Coronary artery (tissue), 2 donors: ENCODE measurements around the gene SYT5.
A peak's percentile ranks its signal among the peaks of the same experiment; 100 is the strongest.

ENCODE experiments used
- DNase-seq: peaks from one replicate; pipeline ENCODE4 v3.0.0-alpha.2; 2017; ENCODE audit warnings: low spot score
- H3K27ac ChIP-seq, 2 donors: fragments of 200-600 bp; sonication (generic); one replicate each; pipeline ENCODE4 v1.5.1; 2016 to 2019
- H3K4me3 ChIP-seq: fragments of 200-600 bp; sonication (generic); 2 replicates; pipeline ENCODE4 v1.5.1; 2016; ENCODE audit warnings: mild to moderate bottlenecking, moderate library complexity
- TF ChIP-seq, protein P1 (sequence below): fragments of 200-600 bp; sonication (generic); IDR thresholded peaks from one replicate; pipeline ENCODE4 v1.5.1; 2019; ENCODE audit warnings: antibody characterized with exemption

The SYT5 gene

DNA sequence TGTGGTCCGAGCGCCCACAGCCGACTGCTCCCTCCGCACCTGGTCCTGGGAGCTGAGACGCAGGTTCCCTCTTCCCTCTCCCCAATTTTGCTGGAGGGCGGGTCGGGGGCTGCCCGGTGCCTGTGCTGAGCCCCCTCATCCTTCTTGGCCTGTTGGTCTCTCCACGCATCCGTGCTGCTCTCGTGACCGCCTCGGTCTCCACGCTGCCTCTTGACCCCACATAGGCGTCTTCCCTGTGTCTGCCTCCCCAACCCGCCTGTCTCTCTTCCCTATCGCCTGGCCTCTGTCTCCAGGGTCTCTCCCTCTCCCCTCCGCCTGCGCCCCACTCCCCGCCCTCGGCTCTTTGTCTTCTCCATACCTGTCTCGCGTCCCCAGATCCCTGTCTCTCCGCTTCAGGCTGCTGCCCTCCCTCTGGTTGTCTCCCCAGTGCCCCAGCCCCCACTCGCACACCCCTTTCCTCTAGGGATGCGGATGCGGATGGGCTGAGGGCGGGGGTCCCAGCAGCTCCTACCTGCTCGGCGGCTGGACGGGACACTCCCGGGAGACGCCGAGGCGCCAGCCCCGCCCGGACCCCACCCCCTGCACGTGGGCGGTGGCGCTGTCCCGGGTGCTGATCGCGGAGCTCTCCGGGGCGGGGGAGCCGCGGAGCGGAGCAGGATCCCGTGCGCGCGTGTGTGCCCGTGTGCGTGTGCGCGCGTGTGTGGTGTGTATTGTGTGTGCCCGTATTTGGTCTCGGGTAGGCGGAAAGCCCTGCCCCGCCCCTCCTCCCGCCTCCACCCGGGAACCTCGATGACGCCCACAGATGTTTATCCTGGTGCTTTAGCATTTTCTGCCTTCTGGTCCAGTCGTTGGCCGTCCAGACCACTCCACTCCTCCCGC lies at the start of gene SYT5:
SYT5 (minus strand) TSS at position 684 of the 879 bp plus-strand sequence. CDS start 1,248 bp downstream, outside the sequence.
- TF ChIP-seq, protein P1, sequence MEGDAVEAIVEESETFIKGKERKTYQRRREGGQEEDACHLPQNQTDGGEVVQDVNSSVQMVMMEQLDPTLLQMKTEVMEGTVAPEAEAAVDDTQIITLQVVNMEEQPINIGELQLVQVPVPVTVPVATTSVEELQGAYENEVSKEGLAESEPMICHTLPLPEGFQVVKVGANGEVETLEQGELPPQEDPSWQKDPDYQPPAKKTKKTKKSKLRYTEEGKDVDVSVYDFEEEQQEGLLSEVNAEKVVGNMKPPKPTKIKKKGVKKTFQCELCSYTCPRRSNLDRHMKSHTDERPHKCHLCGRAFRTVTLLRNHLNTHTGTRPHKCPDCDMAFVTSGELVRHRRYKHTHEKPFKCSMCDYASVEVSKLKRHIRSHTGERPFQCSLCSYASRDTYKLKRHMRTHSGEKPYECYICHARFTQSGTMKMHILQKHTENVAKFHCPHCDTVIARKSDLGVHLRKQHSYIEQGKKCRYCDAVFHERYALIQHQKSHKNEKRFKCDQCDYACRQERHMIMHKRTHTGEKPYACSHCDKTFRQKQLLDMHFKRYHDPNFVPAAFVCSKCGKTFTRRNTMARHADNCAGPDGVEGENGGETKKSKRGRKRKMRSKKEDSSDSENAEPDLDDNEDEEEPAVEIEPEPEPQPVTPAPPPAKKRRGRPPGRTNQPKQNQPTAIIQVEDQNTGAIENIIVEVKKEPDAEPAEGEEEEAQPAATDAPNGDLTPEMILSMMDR = no peak
- no peak for DNase-seq
- Histone ChIP-seq H3K27ac (no peak within 1 kb of the TSS), H3K4me3 (peak within 1 kb of the TSS; percentile 59)

- TF ChIP-seq, protein P1 = no peak
- DNase-seq = no peak
- H3K27ac ChIP-seq = no peak overlapping the region
- no peak overlapping the region for H3K4me3 ChIP-seq
Observed at GRCh38 chr19:55229789-55230182, 49.7 kb upstream of the SYT5 start.

DNA sequence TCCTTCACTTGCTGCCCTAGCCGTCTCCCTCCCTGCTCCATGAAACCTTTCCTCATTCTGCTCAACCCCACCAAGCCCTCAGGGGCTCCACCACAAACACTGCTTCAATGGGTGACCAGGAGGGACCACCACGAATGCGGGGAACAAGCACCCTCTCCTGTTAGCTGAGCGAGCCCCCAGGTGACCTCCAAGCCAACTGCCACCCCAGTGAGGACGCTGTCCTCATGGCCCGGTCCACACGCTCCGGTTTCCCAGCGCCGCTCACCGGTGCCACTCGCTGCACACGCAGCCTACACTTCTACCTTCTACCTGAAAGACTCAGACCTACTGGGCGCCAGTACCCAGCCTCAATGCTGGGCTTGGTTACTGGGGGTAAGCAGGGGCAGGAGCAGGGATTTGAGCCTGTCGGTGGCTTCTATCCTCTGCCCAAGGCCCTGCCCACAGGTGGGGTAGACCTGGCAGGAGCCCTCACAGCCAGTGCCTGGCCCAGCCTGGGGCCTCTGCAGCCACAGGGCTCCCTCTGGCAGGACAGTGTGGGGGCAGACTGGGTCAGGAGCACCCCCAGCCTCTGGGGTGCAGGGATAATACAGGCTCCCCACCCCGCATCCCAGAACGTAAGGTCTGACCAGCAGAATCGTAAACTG lies 49.2 kb upstream of the SYT5 start:
- DNase-seq = no peak
- TF ChIP-seq, protein P1 = no peak
- Histone ChIP-seq H3K4me3 (no peak overlapping the region), H3K27ac (no peak overlapping the region)

- H3K4me3 ChIP-seq = no peak within 1 kb of the TSS
- no peak within 1 kb of the TSS for H3K27ac ChIP-seq
- TF ChIP-seq, protein P1 = no peak
- DNase-seq = no peak
Observed at GRCh38 chr19:55228403-55229031, 48.4 kb upstream of the SYT5 start, which contains the start of gene TMEM86B. TSS of gene TMEM86B (minus strand) at chr19:55228763. CDS start at chr19:55228741, 22 bp downstream.

- Histone ChIP-seq H3K27ac (no peak overlapping the region), H3K4me3 (no peak overlapping the region)
- TF ChIP-seq, protein P1 = no peak
- DNase-seq = no peak
Observed at GRCh38 chr19:55228015-55228391, 47.9 kb upstream of the SYT5 start.

DNA sequence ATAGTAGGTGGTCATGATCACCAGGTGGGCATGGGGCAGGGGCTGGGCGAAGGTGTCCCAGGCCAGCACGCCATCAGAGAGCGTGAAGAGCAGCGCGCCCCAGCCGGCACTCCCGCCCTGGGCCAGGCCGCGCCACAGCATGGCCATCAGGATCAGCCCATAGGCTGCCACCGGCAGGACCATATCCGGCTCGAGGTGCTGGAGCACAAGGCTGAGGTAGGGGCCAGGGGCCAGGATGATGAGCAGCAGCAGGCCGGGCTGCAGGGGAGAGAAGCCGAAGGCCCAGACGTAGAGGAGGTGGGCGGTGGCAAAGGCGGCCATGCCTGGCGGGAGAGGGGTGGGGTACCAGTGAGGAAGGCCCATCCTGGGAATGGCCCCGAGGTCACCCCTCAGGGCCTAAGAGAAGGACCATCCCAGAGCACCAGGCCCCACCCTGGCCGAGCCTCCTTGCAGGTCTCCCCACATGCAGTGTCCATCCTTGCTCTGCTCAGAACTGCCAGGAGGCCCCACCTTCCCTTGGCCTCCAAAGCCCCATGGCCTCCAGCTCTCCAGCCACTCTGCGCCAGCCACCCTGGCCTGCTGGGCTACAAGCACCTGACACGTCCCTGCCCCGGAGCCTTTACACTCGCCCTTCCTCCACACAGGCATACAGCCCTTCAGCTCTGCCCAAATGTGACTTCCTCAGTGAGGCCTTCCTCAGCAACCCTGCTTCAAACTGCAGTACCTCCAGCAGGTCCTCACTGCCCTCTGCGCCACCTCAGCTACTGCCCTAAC lies 47.3 kb upstream of the SYT5 start:
- TF ChIP-seq, protein P1 = no peak
- no peak for DNase-seq
- Histone ChIP-seq H3K4me3 (no peak overlapping the region), H3K27ac (no peak overlapping the region)
